Measurements from ENCODE around the gene PREB. TPM values are rescaled to one million over a fixed set of nuclear protein-coding genes. Genes with fewer than 3 reads are reported as not detected.
"Not testable (repeated sequence)": the region's sequence is repeated elsewhere in the genome, so short reads cannot be mapped to it uniquely, and the experiment has no call there.

Gene PREB
- total RNA-seq, 1 experiment from 2014 or later = 72.4 TPM

- DNase-seq (ENCODE audit: low read depth) = no peak
Observed at GRCh38 chr2:27127883-27128667, 6.4 kb downstream of the PREB start.

- DNase-seq (ENCODE audit: low read depth) = no peak
Observed at GRCh38 chr2:27126252-27126710, 8.2 kb downstream of the PREB start.

GRCh38 chr2:27125104-27125503, 9.3 kb downstream of the PREB start:
- no peak for DNase-seq (ENCODE audit: low read depth)

GRCh38 chr2:27123302-27124150, 10.9 kb downstream of the PREB start, which contains the start of gene ABHD1:
Gene ABHD1 (plus strand): TSS chr2:27123815. CDS start chr2:27123949, 134 bp downstream.
- no peak for DNase-seq (ENCODE audit: low read depth)

DNA sequence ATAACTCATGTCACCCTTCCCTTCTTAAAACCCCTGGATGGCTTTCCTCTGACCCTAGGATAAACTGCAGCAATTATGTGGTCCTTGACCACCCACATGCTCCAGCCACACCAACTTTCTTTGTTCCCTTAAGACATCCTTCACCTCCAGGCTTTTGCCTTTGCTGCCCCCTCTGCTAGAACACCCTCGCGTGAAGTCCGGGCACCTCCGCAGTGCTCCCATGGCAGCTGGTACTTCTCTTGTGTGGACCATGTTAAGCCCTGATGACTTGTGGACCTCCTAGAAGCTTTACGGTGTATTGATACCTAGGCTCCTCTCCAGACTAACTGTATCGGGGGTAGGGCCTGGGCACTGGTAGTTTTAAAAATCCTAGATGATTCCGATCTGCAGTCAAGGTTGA, 11.6 kb downstream of the PREB start:
- no peak for DNase-seq (ENCODE audit: low read depth)

DNA sequence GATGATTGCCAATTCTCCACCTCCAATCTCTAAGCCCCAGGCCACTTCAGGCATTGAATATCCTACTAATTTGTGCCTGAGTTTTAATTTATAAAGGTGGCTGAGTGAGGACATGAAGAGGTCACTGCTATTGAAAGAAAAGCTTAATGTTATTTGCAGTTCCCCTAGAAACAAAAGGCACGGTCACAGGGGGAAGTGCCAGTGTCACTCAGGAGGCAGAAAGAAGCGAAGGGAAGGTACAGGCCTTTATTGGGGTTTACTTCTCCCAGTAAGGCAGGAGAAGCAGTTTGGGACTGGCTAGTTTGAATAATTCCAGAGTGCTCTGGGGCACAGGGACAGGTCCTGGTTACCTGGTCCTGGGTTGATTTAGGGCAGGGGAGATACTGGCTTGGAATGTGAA, 12.5 kb downstream of the PREB start:
- DNase-seq (ENCODE audit: low read depth) = no peak

GRCh38 chr2:27119330-27119670, 15.1 kb downstream of the PREB start:
- DNase-seq (ENCODE audit: low read depth) = not testable (repeated sequence)

DNA sequence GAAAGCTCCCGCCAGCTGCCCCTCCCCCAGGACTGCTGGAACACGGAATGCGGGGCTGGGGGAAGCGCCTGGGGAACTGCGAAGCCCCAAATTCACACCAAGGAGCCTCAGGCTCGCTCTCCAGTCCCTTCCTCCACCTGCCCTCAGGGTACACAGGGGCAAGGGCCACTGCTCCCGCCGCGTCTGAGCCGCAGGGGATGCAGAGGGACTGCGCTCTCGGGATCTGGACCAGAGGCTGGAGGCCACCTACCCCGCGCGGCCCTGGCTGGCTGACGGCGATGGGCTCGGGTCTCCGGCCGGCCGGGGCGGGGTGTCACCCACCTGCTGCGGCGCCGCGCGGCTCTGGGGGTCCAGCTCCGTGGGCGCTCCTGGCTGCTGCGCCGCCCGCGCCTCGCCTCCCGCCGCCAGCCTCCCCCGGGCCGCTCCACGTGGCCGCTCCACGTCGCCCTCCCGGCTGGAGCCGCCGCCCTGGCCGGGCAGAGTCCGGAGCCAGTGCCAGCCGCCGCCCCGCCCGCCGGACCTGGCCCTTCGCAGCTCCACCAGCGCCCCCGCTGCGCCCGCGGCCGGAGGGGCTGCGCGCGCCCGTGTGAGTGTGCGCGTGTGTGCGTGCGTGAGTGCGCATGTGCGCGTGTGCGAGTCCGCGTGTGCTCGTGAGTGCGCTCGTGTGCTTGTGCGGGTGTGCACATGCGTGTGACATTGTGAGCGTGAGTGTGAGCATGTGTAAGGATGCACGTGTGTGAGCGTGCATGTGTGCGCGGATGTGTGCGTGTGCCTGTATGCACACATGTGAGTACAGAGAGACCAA, 15.7 kb downstream of the PREB start, which contains the start of gene CGREF1:
Gene CGREF1 (minus strand): TSS at position 604 of the 805 bp plus-strand sequence. CDS start 14,762 bp downstream, outside the sequence.
- no peak for DNase-seq (ENCODE audit: low read depth)

DNA sequence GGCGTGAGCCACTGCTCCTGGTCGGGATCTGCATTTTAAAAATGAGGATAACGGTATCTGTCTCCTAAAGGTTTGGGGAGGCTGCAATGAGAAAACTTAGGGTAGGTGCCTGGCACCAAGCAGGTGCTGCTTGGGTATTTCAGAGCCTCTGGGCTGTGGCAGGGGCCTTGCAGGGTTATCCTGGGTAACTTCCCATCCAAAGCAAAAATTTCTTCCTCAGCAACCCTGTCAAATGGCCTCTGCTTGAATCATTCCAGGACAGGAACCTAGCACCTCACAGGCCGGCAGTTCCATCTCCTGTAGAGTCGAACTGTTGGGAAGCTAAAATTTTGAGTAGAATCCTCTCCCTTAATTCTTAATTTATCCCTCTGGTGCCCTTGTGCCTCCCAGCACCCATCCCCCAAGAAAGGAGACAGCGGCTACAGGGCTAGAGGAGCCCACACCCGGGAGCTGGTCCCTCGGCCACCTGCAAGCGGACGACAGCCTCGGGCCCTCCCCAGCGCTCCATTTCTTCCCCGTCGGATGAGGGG, 16.4 kb downstream of the PREB start:
- no peak for DNase-seq (ENCODE audit: low read depth)

DNA sequence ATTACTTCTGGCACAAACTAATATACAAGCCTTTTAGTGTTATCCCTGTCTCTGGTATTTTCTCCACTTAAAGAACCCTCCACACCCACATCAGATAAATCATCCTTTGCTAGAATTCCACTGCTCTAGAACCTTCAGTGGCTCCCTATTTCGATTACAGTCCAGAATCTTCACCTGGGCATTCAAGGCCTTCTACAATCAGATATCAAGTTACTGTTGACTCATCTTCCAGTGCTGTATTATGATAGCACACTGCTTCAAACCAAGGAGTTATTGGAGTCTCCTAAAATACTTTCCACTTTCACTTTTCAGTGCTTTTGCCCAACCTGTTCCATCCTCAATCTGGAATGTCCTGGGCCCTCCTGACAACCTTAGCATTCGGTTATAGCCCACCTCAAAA, 18.9 kb downstream of the PREB start:
- DNase-seq (ENCODE audit: low read depth) = no peak

- not testable (repeated sequence) for DNase-seq (ENCODE audit: low read depth)
Observed at GRCh38 chr2:27111392-27112078, 22.9 kb downstream of the PREB start.

- not testable (repeated sequence) for DNase-seq (ENCODE audit: low read depth)
Observed at GRCh38 chr2:27110603-27111352, 23.7 kb downstream of the PREB start.

GRCh38 chr2:27109083-27109482, 25.4 kb downstream of the PREB start:
- DNase-seq (ENCODE audit: low read depth) = no peak

GRCh38 chr2:27108221-27108620, 26.2 kb downstream of the PREB start:
- no peak for DNase-seq (ENCODE audit: low read depth)

GRCh38 chr2:27105981-27106380, 28.5 kb downstream of the PREB start:
- DNase-seq (ENCODE audit: low read depth) = no peak

- no peak for DNase-seq (ENCODE audit: low read depth)
Observed at GRCh38 chr2:27102329-27102728, 32.1 kb downstream of the PREB start.

DNA sequence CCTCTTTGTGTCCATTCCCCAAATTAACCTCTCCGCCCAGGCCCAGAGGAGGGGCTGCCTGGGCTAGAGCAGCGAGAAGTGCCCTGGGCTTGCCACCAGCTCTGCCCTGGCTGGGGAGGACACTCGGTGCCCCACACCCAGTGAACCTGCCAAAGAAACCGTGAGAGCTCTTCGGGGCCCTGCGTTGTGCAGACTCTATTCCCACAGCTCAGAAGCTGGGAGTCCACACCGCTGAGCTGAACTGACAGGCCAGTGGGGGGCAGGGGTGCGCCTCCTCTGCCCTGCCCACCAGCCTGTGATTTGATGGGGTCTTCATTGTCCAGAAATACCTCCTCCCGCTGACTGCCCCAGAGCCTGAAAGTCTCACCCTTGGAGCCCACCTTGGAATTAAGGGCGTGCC, 34.4 kb downstream of the PREB start:
- no peak for DNase-seq (ENCODE audit: low read depth)

GRCh38 chr2:27099334-27099955, 35.0 kb downstream of the PREB start:
- DNase-seq (ENCODE audit: low read depth) = no peak

GRCh38 chr2:27097341-27097740, 37.1 kb downstream of the PREB start:
- no peak for DNase-seq (ENCODE audit: low read depth)
